Lower lobe of right lung (tissue), 2 donors: Measurements from ENCODE around the gene KRT74. TPM values are rescaled to one million over a fixed set of nuclear protein-coding genes. Genes with fewer than 3 reads are reported as not detected.

Experiments
- ATAC-seq, 2 donors: fragments of 200-7000 bp; cut with Tn5 transposase; one replicate each; pipeline ENCODE4 v1.9.1; 2020 to 2022; ENCODE audit warnings: mild to moderate bottlenecking in 2 of 2, moderate library complexity in 2 of 2
- DNase-seq: peaks from one replicate; pipeline ENCODE4 v3.0.0-alpha.2; 2020
- H3K27ac ChIP-seq: fragments of 200-600 bp; one replicate; pipeline ENCODE4 v1.8.0; 2022
- H3K27me3 ChIP-seq: fragments of 200-600 bp; one replicate; pipeline ENCODE4 v1.8.0; 2022; ENCODE audit warnings: low read depth
- H3K36me3 ChIP-seq: fragments of 200-600 bp; one replicate; pipeline ENCODE4 v1.8.0; 2022; ENCODE audit warnings: mild to moderate bottlenecking
- H3K4me1 ChIP-seq: fragments of 200-600 bp; one replicate; pipeline ENCODE4 v1.8.0; 2022
- H3K4me3 ChIP-seq: fragments of 200-600 bp; one replicate; pipeline ENCODE4 v1.8.0; 2022; ENCODE audit warnings: mild to moderate bottlenecking
- H3K9me3 ChIP-seq: fragments of 200-600 bp; one replicate; pipeline ENCODE4 v1.8.0; 2022
- CTCF ChIP-seq: fragments of 200-600 bp; IDR thresholded peaks from one replicate; pipeline ENCODE4 v1.8.0; 2022; ENCODE audit warnings: antibody characterized with exemption, mild to moderate bottlenecking
- intact Hi-C: fragments of 100-400 bp; cut with DNase I; formaldehyde crosslinking; loops from one replicate; pipeline ENCODE4 v1.11.0; 2022
- total RNA-seq: library from RNA; stranded (reverse); fragmentation: NEBNext Ultra II Directional; extraction: Animal tissue kit (Norgen Biotek cat#: 25700); gene quantifications from one replicate; pipeline ENCODE4 v1.2.1, GENCODE V29; 2021
- donor health status: DM: no; HTN: yes; CAD: no; lungs with severe emphysema.

Gene KRT74
- total RNA-seq, 1 donor from 2014 or later: not detected

GRCh38 chr12:52616680-52617402 is 43.2 kb upstream of the KRT74 start:
- TF ChIP-seq CTCF: no peak
- DNase-seq: no peak
- no peak overlapping the region for H3K27ac ChIP-seq
- peaks cover 12% of the 10 kb centered on the region for H3K27me3 ChIP-seq
- no peaks in the 10 kb centered on the region for H3K9me3 ChIP-seq
- intact Hi-C loops: no loop called here
- no peaks in the 10 kb centered on the region for H3K4me1 ChIP-seq
- H3K4me3 ChIP-seq: no peak overlapping the region
- no peaks in the 10 kb centered on the region for H3K36me3 ChIP-seq
- no peak for ATAC-seq

- Histone ChIP-seq H3K4me1 (no peaks in the 10 kb centered on the region), H3K36me3 (no peaks in the 10 kb centered on the region), H3K27me3 (peaks cover 16% of the 10 kb centered on the region), H3K27ac (no peak overlapping the region), H3K4me3 (no peak overlapping the region), H3K9me3 (no peaks in the 10 kb centered on the region)
- DNase-seq (no peak), ATAC-seq (no peak)
- intact Hi-C loops: no loop called here
- no peak for TF ChIP-seq CTCF
These were observed 42.3 kb upstream of the KRT74 start for GRCh38 chr12:52615912-52616311.

- no peak overlapping the region for H3K4me3 ChIP-seq
- H3K9me3 ChIP-seq: no peaks in the 10 kb centered on the region
- ATAC-seq (no peak), DNase-seq (no peak)
- intact Hi-C loops: no loop called here
- H3K27ac ChIP-seq: no peak overlapping the region
- no peaks in the 10 kb centered on the region for H3K4me1 ChIP-seq
- H3K27me3 ChIP-seq: peaks cover 22% of the 10 kb centered on the region
- TF ChIP-seq CTCF: no peak
- no peaks in the 10 kb centered on the region for H3K36me3 ChIP-seq
These were observed 41.7 kb upstream of the KRT74 start for GRCh38 chr12:52615208-52615868.

GRCh38 chr12:52614381-52615207 is 41.0 kb upstream of the KRT74 start:
- Histone ChIP-seq H3K36me3 (no peaks in the 10 kb centered on the region), H3K27ac (no peak overlapping the region), H3K9me3 (no peaks in the 10 kb centered on the region), H3K4me3 (no peak overlapping the region), H3K4me1 (no peaks in the 10 kb centered on the region), H3K27me3 (peaks cover 30% of the 10 kb centered on the region)
- DNase-seq (no peak), ATAC-seq (no peak)
- TF ChIP-seq CTCF: no peak
- intact Hi-C loops: no loop called here

GRCh38 chr12:52613384-52614030 is 39.9 kb upstream of the KRT74 start:
- no peak for ATAC-seq
- Histone ChIP-seq H3K27ac (no peak overlapping the region), H3K36me3 (no peaks in the 10 kb centered on the region), H3K9me3 (no peaks in the 10 kb centered on the region), H3K4me1 (no peaks in the 10 kb centered on the region), H3K27me3 (peaks cover 37% of the 10 kb centered on the region), H3K4me3 (no peak overlapping the region)
- intact Hi-C loops: no loop called here
- no peak for DNase-seq
- no peak for TF ChIP-seq CTCF
